ENCODE measurements around the gene CCDC28A.
A peak's percentile ranks its signal among the peaks of the same experiment; 100 is the strongest.
"Not testable (repeated sequence)": the region's sequence is repeated elsewhere in the genome, so short reads cannot be mapped to it uniquely, and the experiment has no call there.

CCDC28A gene

GRCh38 chr6:138773177-138774091 lies at the start of gene CCDC28A:
Gene CCDC28A (plus strand): TSS chr6:138773769. CDS start chr6:138776121, 2,352 bp downstream.
- peak; percentile 98 for DNase-seq

DNA sequence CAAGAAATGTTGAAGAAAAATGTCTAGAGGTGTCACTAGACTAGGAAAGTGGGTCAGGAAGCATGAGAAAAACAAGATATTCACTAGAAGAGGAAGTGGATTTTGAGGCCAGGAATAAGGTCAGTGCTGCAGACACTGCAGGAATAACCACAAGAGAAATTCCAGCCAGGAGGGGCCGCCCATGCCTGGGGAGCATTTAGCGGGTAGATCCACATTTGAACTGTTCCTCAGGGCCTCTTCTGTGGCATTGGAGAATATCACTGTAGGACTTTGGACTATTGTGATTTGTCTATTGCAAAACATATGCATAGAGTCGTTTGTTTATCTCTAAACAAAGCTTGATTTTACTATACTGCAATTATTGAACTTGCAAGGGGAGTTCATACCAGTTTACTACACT lies 49.6 kb upstream of the CCDC28A start:
- no peak for DNase-seq

GRCh38 chr6:138726066-138726756 lies 47.4 kb upstream of the CCDC28A start:
- DNase-seq, result no peak

- no peak for DNase-seq
Observed at GRCh38 chr6:138726757-138727097, 46.8 kb upstream of the CCDC28A start.

- DNase-seq, result no peak
Observed at GRCh38 chr6:138727182-138727581, 46.4 kb upstream of the CCDC28A start.

DNA sequence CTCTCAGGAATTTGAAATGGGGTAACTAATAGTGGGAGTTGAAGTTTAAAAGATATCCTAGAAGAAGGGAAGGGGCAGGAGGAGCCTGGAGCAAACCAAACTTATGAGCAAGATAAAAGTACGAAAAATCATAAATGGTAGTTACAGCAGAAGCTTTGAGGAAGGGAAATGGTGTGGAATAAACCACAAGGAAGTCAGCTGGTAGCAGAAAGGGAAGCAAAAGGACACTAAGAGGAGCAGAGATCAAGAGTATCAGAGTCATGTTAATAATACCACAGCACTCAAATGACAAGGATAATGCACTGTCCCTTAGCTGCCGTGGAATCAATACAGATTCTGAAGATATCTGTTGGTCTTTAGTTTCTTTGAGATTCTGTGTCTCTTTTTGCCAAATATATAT lies 44.9 kb upstream of the CCDC28A start:
- peak; percentile 32 for DNase-seq

- not testable (repeated sequence) for DNase-seq
Observed at GRCh38 chr6:138730037-138730436, 43.5 kb upstream of the CCDC28A start.

DNA sequence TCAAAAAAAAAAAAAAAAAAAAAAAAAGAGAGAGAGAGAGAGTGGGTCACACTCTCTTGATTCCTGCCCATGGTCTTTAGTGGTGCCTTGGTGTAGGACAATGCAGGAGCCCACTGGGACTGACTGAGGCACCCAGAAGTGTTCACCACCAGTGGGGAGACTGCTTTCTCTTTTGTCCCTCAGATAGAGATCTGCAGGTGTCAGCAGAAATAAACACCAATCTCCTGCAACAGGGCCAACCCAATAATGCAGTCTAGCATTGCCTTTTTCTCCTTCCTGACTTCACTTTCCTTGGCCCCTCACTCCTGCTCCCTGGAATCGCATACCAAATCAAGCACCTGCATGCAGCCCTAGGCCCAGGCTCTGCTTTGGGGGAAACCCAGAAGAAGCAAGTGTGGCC lies 39.0 kb upstream of the CCDC28A start:
- DNase-seq, result no peak

- DNase-seq, result no peak
Observed at GRCh38 chr6:138736640-138737039, 36.9 kb upstream of the CCDC28A start.

DNA sequence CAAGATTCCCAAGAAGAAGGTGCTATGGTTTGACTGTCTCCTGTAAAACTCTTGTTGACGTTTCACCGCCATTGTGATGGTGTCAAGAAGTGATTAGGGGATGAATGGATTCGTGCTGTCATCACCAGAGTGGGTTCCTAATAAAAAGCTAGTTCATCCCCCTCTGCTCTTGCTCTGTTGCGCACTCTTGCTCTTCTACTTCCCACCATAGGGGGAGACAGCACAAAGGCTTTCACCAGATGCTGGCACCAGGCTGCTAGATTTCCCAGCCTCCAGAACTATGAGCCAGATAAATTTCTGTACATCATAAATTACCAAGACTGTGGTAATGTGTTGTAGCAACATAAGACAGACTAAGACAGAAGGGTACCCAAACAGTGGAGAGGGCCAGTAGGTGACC lies 21.6 kb upstream of the CCDC28A start:
- no peak for DNase-seq

DNA sequence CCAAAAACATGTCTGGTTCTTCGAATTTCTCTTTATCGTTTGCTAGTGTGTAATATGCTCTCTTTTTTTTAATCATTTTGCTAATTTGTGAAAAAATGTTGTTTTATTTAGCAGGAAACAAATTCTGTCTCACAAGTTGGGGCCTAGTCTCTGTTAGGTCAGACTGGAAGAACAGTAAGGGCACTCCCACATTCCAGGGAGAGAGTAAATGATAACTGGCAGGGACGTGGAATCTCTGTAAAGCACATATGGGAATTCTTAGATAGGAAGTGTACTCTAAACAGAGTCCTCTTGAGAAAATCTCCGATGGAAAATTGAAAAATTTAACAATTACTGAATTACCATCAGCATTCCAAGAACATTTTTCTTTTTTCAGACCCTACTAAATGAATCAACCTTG lies 16.4 kb upstream of the CCDC28A start:
- DNase-seq, result no peak

DNA sequence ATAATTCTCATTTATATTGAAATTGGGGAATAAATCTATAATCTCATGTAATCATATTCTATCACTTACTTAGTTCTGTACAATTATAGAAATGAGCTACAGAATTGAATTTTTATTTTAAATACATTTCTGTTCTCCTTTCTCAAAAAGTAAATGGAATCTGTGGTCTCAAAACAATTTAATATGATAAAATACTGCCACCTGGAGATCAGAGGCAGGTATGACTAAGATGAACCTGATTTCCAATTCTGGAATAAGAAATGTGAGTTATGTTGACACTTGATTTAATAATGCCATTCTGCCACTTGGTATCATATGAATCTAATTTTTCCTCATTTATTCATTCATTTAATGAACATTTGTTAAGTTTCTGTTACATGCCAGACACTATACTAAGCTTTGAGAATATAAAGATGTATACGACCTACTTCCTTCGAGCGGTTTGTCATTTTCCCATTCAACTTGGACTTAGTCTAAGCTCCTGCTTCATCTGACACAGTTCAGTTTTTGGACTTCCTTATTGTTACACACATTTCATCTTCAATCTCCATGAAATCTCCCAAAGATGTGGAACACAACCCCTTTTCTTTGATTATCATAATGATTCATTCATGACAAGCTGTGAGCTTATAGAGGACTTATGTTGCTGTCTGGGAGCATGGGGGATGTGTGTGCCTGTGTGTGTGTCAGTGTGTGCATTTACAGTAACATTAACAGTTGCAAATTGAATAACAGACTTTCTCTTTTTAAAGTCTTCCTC lies 7.5 kb upstream of the CCDC28A start:
- DNase-seq, result peak; percentile 80

- peak; percentile 81 for DNase-seq
Observed at GRCh38 chr6:138769102-138769676, 4.4 kb upstream of the CCDC28A start.

DNA sequence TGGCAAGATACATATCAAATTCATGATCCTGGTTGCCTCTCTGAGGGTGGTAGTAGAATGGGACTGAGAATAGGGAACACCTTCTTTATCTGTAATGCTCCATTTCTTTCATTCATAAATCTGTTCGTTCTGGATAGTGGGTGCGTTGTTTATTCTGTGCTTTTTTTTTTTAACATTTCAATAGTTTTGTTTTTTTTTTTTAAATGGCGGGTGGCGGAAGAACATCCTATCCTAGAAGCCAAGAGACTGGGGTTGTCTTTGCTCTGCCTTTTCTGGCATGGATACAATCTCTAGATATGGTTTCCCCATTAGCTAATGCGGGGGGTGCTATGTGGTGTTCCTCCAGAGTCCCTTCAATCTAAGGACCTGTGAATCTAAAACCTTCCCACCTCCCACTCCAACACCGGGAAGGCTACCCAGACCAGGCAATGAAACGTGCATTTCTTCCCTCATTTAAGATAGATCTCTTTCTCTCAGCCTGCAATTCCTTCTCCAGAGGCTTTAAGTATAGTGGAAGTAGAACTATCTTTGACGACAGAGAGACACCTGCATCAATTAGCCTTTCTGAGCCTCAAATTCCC lies 883 bp upstream of the CCDC28A start:
- DNase-seq, result peak; percentile 33

DNA sequence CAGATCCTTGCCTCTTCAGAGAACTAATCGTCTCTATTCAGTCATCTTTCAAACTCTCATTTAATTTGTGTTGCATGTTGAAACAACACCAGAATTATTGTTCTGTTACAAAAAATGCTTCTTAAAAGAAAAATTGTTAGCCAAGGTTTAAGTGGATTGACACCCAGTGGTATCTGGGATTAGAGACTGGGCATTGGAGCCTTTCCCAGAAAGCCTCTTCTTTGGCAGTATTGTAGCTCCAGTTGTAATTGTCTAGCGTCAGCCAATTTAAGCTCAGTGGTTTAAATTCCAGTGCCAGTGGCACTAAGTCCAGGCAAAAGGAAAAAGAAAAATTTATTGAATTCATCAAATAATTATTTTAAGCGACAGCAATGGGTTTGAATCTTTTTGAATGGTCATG lies 801 bp downstream of the CCDC28A start:
- no peak for DNase-seq

- no peak for DNase-seq
Observed at GRCh38 chr6:138776659-138777058, 3.1 kb downstream of the CCDC28A start.

- no peak for DNase-seq
Observed at GRCh38 chr6:138778331-138778730, 4.8 kb downstream of the CCDC28A start.

DNA sequence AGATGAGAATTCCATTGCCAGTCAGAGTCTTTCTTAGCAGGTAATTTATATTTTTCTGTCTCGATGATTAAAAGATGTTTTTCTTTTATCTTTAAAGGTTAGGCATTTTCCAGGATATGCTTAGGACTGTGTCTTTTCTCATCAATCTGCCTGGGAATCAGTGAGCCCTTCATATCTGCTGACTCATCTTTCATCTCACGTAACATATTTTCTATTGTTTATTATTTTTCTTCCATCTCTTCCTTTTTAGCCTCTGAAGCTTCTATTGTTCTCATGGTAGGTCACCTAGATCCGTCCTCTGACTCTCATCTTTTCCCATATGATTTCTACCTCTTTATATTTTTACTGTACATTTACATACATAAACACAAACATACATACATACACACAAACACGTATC lies 8.7 kb downstream of the CCDC28A start:
- DNase-seq, result no peak

- DNase-seq, result no peak
Observed at GRCh38 chr6:138785079-138785478, 11.5 kb downstream of the CCDC28A start.

GRCh38 chr6:138785980-138786379 lies 12.4 kb downstream of the CCDC28A start:
- no peak for DNase-seq

DNA sequence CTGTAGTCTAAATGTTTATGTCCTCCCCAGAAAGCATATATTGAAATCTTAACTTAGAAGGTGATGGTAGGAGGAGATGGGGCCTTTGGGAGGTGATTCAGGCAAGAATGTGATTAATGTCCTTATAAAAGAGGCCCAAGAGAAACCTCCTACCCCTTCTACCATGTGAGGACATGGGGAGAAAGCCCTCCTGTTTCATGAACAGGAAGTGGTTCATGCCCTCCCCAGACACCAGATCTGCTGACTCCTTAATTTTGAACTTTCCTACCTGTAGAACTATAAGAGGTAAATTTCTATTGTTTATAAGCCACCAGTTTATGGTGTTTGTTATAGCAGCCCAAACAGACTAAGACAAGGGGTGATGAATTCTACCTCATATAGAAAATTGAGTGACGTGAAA lies 13.6 kb downstream of the CCDC28A start:
- DNase-seq, result no peak

DNA sequence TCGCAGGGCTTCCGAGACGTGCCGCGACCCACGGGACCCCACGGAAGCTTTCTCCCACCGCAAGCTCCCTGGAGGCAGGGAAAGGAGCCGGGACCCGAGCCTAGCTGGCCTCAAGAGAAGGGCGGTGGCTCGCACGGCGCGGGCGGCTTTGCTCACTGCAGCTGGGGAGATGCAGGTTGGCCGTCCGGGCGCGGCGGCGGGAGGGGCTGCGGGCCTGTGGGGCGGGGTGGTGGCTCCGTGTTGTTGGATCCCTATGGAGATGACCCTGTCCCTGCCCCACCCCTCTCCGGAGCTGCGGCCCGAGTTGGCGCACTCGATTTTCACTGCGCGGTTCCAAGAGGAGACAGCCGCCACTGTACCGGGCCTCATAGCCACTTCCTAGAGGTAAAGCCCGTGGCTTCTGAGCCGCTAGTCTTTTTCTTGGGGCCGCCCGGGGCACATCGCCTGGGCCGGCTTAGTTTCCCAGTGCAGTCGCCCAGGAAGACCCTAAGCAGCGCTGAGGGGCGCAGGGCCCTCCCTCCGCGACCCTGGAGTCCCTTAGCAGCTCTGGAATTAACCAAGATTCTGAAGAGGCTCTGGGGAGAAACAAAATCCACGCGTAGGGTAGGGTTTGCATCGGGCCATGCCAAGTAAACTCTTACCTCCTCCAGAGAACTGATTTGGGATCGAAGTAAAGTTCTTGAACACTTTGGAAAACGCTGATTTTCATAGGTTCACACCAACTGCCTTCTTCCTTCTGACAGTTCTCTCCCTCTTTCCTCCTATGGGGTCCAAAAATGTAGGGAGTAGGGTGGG lies 22.4 kb downstream of the CCDC28A start, which contains the start of gene ECT2L:
Gene ECT2L, plus strand, starts transcription at position 279 of the 795 bp plus-strand sequence. CDS start 17,188 bp downstream, outside the sequence.
- DNase-seq, result peak; percentile 43
